ENCODE measurements around the gene RAB3IL1.

RAB3IL1 gene

DNA sequence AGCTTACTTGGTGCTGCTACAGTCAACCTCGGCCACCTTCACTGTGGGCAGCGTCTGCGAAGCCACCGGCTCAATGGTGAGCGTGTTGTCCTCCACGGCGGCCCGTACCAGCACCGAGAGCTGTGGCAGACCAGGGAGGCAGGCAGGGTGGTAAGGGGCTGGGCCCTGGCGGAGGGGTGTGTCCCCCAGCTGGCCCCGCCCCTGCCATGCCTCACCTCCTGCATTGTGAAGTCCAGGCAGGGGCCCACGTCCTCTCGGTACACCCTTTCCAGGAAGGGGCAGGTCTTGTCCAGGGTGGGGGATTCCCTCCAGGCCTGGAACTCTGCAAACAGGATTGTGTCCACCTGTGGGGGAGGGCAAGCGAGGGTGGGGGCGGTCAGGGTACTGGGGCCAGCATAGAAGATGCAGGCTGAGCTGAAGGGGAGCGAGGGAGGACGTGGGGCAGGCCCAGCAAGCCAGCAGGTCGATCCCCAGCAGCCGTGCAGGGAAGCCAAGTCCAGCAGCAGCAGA, 12.8 kb downstream of the RAB3IL1 start:
- no peak for DNase-seq (ENCODE audit: low read depth)

DNA sequence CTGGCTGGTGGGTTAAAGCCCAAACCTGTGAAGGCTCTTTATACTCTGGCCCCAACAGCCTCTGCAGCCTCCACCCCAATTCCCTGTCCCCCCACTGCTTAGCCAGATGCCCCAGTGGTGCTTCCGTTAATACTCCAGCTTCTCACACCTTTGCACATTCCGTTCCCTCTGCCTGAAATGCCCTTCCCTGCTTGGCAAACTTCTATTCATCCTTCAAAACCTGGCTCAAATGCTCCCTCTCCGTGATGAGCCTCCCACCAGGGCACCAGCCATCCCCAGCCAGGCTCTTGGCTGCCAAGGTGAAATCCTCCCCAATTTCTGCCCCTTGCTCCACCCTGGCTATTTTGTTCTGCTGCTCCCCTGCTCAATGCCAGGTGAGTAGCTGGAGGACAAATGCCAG, 13.5 kb downstream of the RAB3IL1 start:
- no peak for DNase-seq (ENCODE audit: low read depth)

DNA sequence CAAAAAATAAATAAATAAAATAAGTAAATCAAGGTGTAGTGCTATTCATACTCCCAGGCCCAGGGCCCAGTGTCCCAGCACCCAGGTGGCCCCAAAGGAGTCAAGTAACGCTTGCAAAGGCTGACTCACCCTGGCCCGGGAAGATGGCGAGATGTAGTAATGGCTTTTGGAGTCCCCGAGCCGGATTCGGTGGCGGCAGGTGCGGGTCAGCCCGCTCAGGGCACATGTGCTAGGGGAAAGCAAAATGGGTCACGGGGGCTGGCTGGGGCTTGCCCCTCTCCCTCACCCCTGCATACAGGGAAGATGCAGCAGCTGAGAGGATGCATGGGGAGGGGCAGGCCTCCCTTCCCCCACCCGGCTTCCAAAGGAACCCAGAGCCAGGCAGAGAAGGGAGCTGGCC, 15.1 kb downstream of the RAB3IL1 start:
- no peak for DNase-seq (ENCODE audit: low read depth)

DNA sequence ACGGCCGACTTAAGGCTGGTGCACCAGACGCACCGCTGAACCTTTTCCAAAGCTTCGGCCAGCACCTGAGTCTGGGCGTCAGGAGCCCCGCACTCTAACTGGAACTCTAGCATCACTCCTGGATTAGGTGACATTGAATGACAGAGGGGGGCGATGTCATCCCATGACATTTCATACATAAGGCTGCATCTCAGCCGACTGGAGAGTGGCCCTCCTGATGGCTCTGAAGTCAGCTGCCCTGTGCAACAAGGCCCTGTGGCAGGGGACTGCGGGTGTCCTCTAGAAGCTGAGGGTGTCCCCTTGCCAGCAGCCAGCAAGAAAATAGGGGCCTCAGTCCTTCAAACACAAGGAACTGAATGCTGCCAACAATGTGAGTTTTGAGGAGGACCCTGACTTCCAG, 16.0 kb downstream of the RAB3IL1 start:
- no peak for DNase-seq (ENCODE audit: low read depth)

DNA sequence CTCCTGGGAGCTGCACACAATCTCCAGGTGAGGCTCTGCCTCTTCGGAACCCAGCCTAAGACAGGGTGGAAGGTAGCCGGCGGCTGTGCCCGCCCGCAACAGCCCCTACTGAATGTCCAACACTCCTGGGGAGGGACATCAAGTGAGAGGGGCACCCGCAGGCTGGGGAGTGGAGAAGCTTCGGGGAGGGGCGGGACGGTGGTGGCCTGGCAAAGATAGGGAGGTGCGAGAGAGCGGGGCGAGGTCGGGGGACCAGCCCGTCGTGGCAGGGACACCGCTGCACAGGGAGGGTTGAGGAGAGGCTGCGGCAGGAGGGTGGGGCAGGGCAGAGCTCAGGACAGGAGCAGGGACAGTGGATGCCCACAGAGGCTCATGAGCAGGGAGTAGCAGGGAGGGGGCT, 17.1 kb downstream of the RAB3IL1 start:
- no peak for DNase-seq (ENCODE audit: low read depth)

DNA sequence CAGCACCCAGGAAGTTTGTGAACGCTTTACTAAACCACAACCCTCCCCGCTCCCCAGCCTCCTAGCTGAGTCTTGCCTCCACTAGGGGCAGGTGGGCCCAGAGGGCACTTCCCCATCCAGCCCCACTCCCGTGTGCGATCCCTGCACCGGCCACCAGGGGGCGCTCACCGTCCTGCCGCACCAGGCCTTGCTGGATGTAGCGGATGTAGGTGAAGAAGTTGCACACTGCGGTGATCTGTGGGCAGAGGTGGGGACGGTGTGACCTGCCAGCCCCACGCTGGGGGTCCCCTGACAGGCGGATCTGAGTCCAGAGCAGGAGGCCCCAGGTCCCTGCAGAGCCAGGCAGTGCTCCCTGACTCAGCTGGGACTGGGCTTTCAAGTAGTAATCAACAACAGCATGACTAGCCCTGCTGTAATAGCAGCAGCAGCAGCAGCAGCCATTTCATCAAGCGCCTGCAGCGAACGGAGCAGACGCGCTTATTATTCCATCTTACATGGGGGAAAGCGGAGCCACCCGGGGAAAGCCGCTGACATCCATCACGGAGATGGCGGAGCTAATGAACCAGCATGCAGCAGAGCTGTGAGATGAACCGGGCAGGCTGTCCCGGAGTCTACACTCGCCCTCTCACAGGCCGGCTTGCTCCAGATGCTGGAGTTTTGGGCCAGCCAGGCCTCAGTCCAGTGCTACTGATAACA, 18.1 kb downstream of the RAB3IL1 start:
- peak; percentile 77 for DNase-seq (ENCODE audit: low read depth)

DNA sequence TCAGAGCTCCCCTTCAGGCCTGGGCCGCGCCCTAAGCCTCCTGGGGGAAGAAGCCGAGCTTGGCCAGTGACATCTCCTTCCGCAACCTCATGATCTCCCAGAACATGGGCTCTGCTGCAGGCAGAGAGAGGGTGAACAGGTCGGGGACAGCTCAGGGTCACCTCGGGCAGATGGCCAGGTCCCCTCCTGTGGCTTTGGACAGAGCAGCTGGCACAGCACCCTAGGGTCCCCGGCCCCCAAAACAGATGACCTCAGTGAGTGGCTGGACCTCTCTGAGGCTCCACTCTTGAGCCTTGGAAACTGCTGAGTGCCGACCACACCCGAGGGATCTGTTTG, 19.2 kb downstream of the RAB3IL1 start:
- DNase-seq (ENCODE audit: low read depth), result no peak

DNA sequence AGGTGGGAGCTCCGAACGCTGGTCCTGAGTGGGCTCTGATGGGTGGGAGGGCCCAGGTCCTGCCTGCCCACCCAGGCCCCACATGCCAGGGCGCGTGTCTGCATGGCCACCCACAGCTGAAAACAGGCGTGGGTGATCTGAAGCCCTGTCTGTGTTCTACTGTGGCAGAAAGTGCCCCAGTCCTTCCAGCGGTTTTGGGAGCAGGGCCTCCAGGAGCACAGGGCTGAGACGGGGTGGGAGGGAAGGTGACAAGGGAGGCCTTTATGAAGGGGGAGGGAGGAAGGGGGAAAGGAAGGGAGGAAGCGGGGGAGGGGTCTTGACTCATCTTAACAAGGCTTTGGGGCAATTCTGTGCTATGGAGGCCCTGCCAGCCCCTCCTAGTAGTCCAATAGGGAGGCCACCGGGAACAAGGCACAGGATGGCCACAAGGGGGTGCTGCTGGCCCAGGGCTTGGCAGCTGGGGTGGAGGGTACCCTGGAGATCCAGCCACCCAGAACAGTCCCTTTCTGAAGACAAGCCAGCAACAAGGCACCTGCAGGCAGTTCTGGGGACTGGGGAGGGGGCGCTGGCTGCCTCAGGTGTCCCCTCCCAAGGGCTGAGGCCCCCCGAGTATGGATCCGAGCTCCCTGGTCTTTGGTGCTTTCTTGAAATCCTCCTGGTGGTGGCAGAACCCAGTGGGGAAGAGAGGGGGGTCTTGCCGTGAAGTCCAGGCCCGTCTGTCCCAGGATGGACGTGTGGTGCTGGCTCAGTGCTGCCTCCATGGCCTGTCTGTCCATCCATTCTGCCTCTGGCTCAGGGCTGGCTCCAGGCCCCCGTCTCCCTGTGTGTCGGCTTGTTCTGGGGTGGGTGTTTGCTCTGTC, 19.7 kb downstream of the RAB3IL1 start:
- DNase-seq (ENCODE audit: low read depth), result peak; percentile 70

DNA sequence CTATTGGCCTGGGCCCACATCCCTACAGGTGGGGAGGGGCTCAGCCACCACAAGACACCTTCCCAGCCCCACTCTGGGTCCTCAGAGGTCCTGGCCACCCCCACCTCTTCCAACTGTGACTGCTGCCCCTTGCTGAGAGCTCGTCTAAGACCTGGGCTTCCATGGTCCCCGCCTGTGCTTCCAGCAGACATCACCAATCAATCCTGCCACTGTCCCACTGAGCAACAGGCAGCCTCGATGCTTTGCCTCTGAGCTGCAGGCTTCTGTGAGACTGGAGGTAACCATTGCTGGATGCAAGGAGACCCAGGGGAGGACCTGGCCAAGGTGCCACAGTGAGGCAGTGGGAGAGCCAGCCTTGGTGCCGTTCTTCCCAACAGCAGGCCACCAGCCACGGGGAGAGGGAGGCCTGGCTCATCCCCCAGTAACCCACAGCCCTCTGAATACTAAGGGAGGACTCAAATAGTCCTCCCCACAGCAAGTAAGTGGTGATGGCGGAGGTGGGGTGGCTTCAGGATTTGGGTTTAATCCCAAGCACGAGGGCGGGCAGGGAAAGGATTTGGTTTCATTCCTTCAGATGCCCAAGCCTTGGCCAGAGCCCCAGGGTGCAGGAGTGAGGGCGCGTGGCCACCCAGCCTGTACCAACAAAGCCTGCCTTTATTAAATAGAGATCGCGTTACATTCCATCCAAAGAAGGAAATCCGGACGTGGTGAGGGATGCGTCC, 20.5 kb downstream of the RAB3IL1 start:
- DNase-seq (ENCODE audit: low read depth), result no peak

DNA sequence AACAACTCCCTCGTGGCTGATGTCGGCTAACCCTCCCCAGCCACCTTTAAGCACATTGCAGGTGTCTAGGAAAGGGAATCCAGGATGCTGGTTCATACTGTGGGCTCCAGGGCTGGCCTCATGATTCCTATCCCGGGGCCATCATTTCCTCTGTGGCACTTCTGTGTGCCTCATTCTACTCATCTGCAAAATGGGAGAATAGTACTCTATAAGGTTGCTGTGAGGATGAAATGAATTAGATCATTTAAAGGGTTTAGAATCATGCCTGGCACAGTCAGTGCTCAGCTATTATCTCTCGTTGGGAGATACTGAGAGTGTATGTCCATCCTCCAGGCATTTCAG, 21.7 kb downstream of the RAB3IL1 start:
- DNase-seq (ENCODE audit: low read depth), result no peak

DNA sequence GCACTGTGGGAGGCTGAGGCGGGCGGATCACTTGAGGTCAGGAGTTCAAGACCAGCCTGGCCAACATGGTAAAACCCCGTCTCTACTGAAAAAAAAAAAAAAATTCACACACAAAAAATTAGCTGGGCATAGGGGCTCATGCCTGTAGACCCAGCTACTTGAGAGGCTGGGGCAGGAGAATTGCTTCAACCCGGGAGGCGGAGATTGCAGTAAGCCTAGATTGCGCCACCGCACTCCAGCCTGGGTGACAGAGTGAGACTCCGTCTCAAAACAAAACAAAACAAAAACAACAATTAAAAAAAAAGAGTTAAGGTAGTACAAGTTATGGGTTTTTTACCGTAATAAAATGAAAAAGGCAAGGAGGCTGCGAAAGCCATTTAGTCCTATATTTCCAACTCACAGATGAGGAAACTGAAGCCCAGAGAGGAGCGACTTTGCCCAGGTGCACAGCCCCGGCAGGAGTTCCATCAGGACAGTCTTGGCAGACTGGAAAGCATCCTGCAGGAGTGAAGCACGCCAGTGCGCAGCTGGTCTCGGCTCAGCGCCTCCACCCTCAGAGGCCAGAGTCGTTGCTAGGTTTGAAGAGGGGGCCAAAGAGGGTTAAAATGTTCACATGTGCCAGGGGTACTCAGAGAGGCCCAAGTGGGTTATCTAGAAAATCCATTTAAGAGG, 22.2 kb downstream of the RAB3IL1 start:
- no peak for DNase-seq (ENCODE audit: low read depth)

DNA sequence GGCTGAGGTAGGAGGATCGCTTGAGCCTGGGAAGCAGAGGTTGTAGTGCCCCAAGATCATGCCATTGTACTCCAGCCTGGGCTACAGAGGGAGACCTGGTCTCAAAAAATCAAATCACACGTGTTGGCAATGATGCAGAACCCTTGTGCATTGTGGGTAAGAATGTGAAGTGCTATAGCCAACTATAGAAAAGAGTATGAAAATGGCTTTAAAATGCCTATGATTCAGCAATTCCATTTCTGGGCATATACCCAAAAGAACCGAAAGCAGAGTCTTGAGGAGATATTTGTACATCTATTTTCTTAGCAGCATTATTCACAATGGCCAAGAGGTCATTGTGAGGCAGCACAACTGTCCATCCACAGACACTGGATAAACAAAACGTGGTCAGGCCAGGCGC, 23.4 kb downstream of the RAB3IL1 start:
- peak; percentile 74 for DNase-seq (ENCODE audit: low read depth)

DNA sequence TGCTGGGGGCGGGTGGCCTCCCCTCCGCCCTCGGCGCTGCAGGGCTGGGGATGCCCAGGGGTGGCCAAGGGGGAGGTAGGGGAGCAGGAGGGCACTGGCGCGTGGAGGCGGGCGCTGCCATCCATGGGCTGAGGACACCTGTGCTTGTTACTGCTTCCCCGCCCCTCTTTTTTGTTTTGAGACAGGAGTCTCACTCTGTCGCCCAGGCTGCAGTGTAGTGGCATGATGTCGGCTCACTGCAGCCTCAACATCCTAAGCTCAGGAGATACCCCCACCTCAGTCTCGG, 25.3 kb downstream of the RAB3IL1 start:
- no peak for DNase-seq (ENCODE audit: low read depth)

DNA sequence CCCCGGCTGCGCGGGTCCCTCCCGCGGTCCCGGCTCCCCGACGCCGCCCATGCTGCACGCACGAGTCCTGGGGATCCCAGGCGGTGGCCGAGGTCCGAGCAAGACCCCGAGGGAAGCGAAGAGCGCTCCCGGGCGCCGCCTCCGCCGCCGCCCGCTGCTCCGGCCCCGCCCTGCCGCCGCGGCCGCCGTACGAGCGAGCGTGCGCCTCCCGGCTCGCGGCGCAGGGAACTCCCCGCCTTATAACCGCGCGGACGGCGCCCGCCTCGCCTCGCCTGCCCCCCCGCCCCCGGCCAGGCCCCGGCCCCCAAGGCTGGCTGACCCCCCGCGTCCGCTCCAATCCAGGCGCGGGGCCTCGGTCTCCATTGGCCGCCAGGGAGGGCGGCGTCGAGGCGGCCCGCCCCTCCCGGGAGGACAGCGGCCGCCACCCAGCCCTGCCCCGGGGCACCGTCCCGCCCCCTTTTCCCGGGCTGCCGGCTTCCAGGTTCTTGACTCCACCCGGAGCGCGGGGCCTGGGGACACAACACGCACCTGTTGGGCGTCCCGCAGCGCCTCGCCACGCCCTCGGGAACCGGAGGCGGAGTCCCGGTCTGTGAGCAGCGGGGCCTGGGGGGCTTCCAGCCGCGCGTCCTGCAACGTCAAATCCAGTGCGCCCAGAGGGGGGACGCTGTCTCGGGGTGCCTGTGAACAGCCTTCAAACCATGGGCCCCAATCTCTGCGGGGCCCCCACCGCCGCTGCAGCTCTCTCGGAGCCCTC, 25.9 kb downstream of the RAB3IL1 start, which contains the start of gene FADS3:
Gene FADS3 (minus strand): TSS at position 215 of the 754 bp plus-strand sequence. CDS start 164 bp downstream, at position 51.
- DNase-seq (ENCODE audit: low read depth), result peak; percentile 82

DNA sequence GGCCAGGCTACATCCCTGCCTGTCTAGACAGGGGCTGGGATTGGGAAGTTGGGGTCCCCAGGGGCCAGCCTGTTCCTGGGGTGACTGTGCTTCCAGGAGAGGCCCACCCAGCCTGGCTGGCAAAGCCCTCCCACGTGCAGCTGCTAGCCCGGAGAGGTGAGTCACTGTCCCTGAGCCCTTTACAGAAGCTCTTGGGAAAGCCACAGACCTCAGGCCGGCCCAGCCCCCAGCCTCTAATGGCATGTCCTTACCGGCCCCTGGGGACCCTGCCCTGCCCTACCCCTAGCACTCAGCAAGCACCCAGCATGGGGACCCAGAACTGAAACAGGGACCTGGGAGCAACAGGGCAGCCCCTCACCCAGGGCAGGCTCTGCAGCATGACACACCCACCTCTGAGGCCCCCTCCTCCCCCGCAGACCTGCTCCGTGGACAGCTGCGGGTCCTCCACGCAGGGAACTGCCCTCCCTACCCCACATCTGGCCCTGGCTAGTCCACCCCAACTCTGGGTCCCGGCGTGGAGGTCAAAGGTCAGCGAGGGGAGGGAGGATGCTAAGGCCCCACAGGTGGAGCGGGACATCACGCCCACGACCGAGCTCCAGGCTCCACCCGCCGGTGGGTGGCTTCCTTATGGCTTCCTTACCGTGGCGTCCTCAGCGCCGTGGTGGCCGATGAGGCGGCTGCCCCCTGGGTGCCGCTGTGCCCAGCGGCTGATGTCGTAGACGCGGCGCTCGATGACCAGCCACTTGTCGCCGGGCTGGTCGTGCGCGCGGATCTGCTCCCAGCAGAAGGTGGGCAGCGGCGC, 26.6 kb downstream of the RAB3IL1 start:
- peak; percentile 86 for DNase-seq (ENCODE audit: low read depth)

DNA sequence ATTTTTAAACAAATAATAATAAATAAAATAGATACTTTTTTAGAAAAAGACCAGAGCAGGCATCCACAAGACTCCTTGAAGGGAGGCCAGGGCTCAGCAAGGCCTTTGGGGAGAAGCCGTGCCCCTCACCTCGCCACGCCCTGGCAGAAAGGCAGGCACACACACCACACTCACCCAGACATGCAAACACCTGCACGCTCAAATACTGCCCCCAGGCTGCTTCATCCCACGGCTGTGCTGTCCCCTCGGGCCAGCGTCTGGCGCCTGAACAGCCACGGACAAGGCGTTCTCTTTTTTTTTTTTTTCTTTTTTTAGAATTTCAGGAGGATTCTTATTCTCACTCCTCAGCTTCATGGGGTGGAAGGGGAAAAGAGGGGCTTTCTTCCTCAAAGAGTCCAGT, 27.5 kb downstream of the RAB3IL1 start:
- DNase-seq (ENCODE audit: low read depth), result no peak

DNA sequence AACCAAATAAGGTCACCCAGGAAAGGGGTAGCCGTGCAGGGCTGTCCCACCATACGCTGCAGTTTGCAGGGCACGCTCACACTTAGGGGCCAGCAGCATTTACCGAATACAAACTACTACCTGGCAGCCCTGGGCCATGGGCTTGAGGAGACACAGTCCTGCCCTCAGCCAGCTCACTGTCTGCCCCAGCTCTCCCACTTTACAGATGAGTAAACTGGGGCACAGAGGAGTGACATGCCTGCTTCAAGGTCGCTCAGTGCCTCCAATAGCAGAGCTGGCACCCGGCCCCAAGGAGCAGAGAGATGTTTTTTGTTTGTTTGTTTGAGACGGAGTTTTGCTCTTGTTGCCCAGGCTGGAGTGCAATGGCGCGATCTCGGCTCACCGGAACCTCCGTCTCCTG, 28.8 kb downstream of the RAB3IL1 start:
- DNase-seq (ENCODE audit: low read depth), result no peak

DNA sequence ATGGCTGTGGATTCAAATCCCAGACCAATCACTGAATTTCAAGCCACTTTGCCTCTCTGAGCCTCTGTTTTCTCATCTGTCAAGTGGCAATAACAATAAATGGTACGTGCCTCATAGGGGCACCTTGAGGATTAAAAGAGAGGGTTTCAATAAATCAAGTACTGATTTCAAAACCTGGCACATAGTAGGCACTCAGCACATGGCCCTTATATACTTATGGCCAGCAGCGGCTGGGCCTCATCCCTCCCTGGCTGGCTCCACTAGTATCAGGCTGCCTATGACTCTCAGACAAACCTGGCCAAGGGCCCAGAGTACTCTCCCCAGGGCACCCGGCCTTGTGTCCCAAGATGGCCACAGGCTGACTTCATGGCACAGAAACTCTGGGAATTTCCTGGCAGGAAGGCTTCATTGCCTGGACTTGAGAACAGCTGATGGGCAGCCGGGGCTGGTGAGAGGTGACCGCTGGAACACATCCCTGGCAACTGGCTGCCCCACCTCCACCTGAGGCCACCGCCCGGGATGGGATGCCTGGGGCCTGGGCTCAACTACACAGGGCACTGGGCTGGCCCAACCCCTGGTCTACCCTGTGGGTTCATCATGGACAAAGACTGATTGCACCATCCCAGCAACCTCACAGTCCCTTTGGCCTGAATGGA, 29.4 kb downstream of the RAB3IL1 start:
- peak; percentile 91 for DNase-seq (ENCODE audit: low read depth)

DNA sequence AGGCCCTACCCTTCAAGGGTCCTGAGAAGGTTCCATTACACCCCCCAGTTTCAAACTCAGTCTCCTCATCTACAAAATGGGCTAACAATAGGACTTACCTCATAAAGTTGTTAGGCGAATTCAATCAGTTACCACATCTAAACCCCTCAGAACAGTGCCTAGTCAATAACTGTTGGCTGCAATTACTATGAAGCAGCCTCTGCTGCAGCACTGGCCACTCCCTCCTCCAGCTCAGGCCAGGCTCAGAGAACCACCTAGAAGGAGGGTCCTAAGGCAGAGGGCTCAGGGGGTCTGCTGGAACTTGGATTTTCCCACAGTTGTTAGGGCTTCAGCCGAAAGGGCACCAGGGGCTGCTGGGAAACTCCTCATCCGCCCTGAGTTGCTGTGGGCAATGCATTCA, 30.7 kb downstream of the RAB3IL1 start:
- DNase-seq (ENCODE audit: low read depth), result no peak
